Activated T-cell treated with anti-CD3 and anti-CD28 coated beads for 4 hours (primary cell): ENCODE measurements around the gene RTL1.

ENCODE experiments used
- DNase-seq: peaks from one replicate; pipeline ENCODE4 v3.0.0-alpha.2; 2020

Gene RTL1

GRCh38 chr14:100898465-100898864, 5.1 kb downstream of the RTL1 start:
- DNase-seq = no peak

GRCh38 chr14:100896369-100897060, 7.0 kb downstream of the RTL1 start:
- no peak for DNase-seq

- DNase-seq = no peak
Observed at GRCh38 chr14:100895411-100895810, 8.1 kb downstream of the RTL1 start.

- DNase-seq = no peak
Observed at GRCh38 chr14:100894416-100894815, 9.1 kb downstream of the RTL1 start.

- DNase-seq = no peak
Observed at GRCh38 chr14:100893760-100894159, 9.8 kb downstream of the RTL1 start.

- no peak for DNase-seq
Observed at GRCh38 chr14:100893228-100893601, 10.3 kb downstream of the RTL1 start.

- DNase-seq = no peak
Observed at GRCh38 chr14:100892496-100893227, 10.9 kb downstream of the RTL1 start.

GRCh38 chr14:100891501-100892445, 11.7 kb downstream of the RTL1 start:
- DNase-seq = no peak

GRCh38 chr14:100891051-100891450, 12.5 kb downstream of the RTL1 start:
- DNase-seq = no peak

- no peak for DNase-seq
Observed at GRCh38 chr14:100890061-100890850, 13.3 kb downstream of the RTL1 start.

GRCh38 chr14:100889641-100890040, 13.9 kb downstream of the RTL1 start:
- no peak for DNase-seq

- DNase-seq = no peak
Observed at GRCh38 chr14:100888789-100889315, 14.7 kb downstream of the RTL1 start.

GRCh38 chr14:100887728-100888335, 15.7 kb downstream of the RTL1 start:
- no peak for DNase-seq

- no peak for DNase-seq
Observed at GRCh38 chr14:100885617-100886016, 17.9 kb downstream of the RTL1 start.

GRCh38 chr14:100885196-100885595, 18.3 kb downstream of the RTL1 start:
- no peak for DNase-seq

GRCh38 chr14:100884456-100884855, 19.1 kb downstream of the RTL1 start:
- DNase-seq = no peak

- DNase-seq = no peak
Observed at GRCh38 chr14:100883789-100884101, 19.8 kb downstream of the RTL1 start.

GRCh38 chr14:100882991-100883788, 20.3 kb downstream of the RTL1 start:
- DNase-seq = no peak

- no peak for DNase-seq
Observed at GRCh38 chr14:100882026-100882967, 21.2 kb downstream of the RTL1 start.
